Muscle layer of colon (tissue), 2 donors: ENCODE measurements around the gene CXorf58.
"Not testable (repeated sequence)": the region's sequence is repeated elsewhere in the genome, so short reads cannot be mapped to it uniquely, and the experiment has no call there.

Experiments
- H3K27ac ChIP-seq: one replicate; pipeline ENCODE4 v1.7.0; 2013; ENCODE audit warnings: low read depth, mild to moderate bottlenecking, low read length, moderate library complexity
- H3K27me3 ChIP-seq, 2 donors: one replicate each; pipeline ENCODE4 v1.7.0; 2013; ENCODE audit warnings: low read length in 2 of 2, mild to moderate bottlenecking in 2 of 2; ENCODE audit not compliant: insufficient read depth in 2 of 2, control insufficient read depth in 1 of 2
- H3K36me3 ChIP-seq: one replicate; pipeline ENCODE4 v1.7.0; 2013; ENCODE audit warnings: mild to moderate bottlenecking, low read length; ENCODE audit not compliant: insufficient read depth
- H3K4me1 ChIP-seq: one replicate; pipeline ENCODE4 v1.7.0; 2013; ENCODE audit warnings: mild to moderate bottlenecking, low read length; ENCODE audit not compliant: insufficient read depth
- H3K4me3 ChIP-seq, 2 donors: one replicate each; pipeline ENCODE4 v1.7.0; 2013; ENCODE audit warnings: low read length in 2 of 2, low read depth in 1 of 2, mild to moderate bottlenecking in 1 of 2, moderate library complexity in 1 of 2
- H3K9ac ChIP-seq: one replicate; pipeline ENCODE4 v1.7.0; 2013; ENCODE audit warnings: low read length
- H3K9me3 ChIP-seq: one replicate; pipeline ENCODE4 v1.7.0; 2013; ENCODE audit warnings: mild to moderate bottlenecking, low read length
- donor health status: abdominal sarcoma.
- donor health status: Adenocarcinoma of cecum.

The CXorf58 gene

GRCh38 chrX:23885803-23886202 is 22.0 kb upstream of the CXorf58 start:
- H3K9ac ChIP-seq: no peak overlapping the region
- H3K36me3 ChIP-seq: no peaks in the 10 kb centered on the region
- H3K9me3 ChIP-seq: no peaks in the 10 kb centered on the region
- H3K27me3 ChIP-seq: peaks cover 0 to 6% of the 10 kb centered on the region in 2 donors
- H3K4me3 ChIP-seq: no peak overlapping the region
- H3K27ac ChIP-seq: no peak overlapping the region
- no peaks in the 10 kb centered on the region for H3K4me1 ChIP-seq

DNA sequence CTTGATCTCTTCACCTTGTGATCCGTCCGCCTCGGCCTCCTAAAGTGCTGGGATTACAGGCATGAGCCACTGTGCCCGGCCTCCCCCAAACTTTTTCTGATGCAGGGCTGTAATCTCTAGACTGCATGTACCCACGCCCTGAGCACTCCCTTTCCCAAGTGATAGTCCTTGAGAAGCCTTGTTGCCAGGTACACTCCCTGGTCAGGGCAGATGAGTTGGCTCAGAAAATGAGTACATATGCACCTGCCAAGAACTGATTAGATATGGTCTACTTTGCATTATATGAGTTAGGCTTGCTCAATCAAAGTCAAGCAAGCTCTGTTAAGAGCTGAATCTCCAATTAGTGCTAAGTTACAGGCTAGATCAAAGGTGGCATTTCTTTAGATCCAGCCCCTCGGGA is 20.4 kb upstream of the CXorf58 start:
- Histone ChIP-seq H3K27ac (no peak overlapping the region), H3K9ac (no peak overlapping the region), H3K9me3 (no peaks in the 10 kb centered on the region), H3K36me3 (no peaks in the 10 kb centered on the region), H3K4me3 (no peak overlapping the region), H3K4me1 (no peaks in the 10 kb centered on the region), H3K27me3 (peaks cover 0 to 6% of the 10 kb centered on the region in 2 donors)

DNA sequence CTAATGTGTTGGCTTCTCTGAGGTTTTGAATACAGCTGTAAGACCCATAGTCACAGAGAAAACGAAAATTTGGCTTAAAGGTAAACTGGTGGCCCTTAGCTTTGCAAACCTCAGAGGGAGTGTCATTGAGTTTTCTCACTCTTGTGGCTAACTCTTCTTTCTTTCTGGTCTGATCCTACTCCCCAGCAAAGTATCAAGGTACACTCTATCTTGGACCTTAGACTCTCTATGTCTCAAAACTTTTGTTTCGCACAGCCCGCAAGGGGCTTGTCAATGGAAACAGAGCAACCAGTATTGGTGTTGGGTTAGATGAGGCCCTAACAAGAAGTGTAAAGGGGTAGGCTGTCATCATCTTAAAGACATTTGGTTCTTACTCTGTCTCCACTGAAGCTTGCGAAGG is 19.9 kb upstream of the CXorf58 start:
- Histone ChIP-seq H3K36me3 (no peaks in the 10 kb centered on the region), H3K9ac (no peak overlapping the region), H3K4me3 (no peak overlapping the region)

GRCh38 chrX:23888887-23889501 is 18.8 kb upstream of the CXorf58 start:
- H3K4me3 ChIP-seq: no peak overlapping the region

More for the DNA sequence above, 19.9 kb upstream of the CXorf58 start:
- H3K9me3 ChIP-seq: no peaks in the 10 kb centered on the region
- no peaks in the 10 kb centered on the region for H3K4me1 ChIP-seq
- H3K27me3 ChIP-seq: peaks cover 0 to 6% of the 10 kb centered on the region in 2 donors
- no peak overlapping the region for H3K27ac ChIP-seq

GRCh38 chrX:23890933-23891332 is 16.9 kb upstream of the CXorf58 start:
- H3K9ac ChIP-seq: no peak overlapping the region
- H3K27ac ChIP-seq: no peak overlapping the region
- no peaks in the 10 kb centered on the region for H3K4me1 ChIP-seq
- no peaks in the 10 kb centered on the region for H3K9me3 ChIP-seq
- no peaks in the 10 kb centered on the region for H3K36me3 ChIP-seq
- no peak overlapping the region for H3K4me3 ChIP-seq
- H3K27me3 ChIP-seq: peaks cover 0 to 6% of the 10 kb centered on the region in 2 donors

More at GRCh38 chrX:23888887-23889501, 18.8 kb upstream of the CXorf58 start:
- H3K9ac ChIP-seq: no peak overlapping the region
- no peak overlapping the region for H3K27ac ChIP-seq
- no peaks in the 10 kb centered on the region for H3K4me1 ChIP-seq
- no peaks in the 10 kb centered on the region for H3K36me3 ChIP-seq
- H3K9me3 ChIP-seq: no peaks in the 10 kb centered on the region
- peaks cover 0 to 6% of the 10 kb centered on the region in 2 donors for H3K27me3 ChIP-seq

- H3K36me3 ChIP-seq, H3K4me1 ChIP-seq, H3K9me3 ChIP-seq, H3K27me3 ChIP-seq, H3K4me3 ChIP-seq, H3K27ac ChIP-seq, H3K9ac ChIP-seq: not testable (repeated sequence)
Measured at GRCh38 chrX:23894993-23895392, 12.8 kb upstream of the CXorf58 start.

DNA sequence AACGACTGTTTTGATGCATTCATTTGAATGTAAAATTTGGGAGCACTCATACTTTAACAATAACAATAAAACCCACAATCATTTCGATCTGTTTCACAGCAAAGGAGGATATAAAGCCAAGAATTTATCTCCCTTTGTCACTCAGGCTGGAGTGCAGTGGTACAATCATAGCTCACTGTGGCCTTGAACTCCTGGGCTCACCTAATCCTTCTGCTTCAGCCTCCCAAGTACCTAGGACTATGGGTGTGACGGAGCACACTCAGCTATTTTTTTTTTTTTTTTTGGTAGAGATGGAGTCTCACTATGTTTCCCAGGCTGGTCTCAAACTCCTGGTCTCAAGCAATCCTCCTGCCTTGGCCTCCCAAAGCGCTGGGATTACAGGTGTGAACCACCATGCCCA is 11.3 kb upstream of the CXorf58 start:
- not testable (repeated sequence) for H3K27ac ChIP-seq

GRCh38 chrX:23896981-23897380 is 10.8 kb upstream of the CXorf58 start:
- H3K4me1 ChIP-seq: no peaks in the 10 kb centered on the region
- H3K27ac ChIP-seq: no peak overlapping the region
- H3K4me3 ChIP-seq: no peak overlapping the region
- H3K9me3 ChIP-seq: no peaks in the 10 kb centered on the region
- H3K36me3 ChIP-seq: no peaks in the 10 kb centered on the region
- H3K9ac ChIP-seq: no peak overlapping the region
- no peaks in the 10 kb centered on the region for H3K27me3 ChIP-seq

More for the DNA sequence above, 11.3 kb upstream of the CXorf58 start:
- not testable (repeated sequence) for H3K9ac ChIP-seq, H3K36me3 ChIP-seq, H3K4me3 ChIP-seq, H3K4me1 ChIP-seq, H3K9me3 ChIP-seq, H3K27me3 ChIP-seq

DNA sequence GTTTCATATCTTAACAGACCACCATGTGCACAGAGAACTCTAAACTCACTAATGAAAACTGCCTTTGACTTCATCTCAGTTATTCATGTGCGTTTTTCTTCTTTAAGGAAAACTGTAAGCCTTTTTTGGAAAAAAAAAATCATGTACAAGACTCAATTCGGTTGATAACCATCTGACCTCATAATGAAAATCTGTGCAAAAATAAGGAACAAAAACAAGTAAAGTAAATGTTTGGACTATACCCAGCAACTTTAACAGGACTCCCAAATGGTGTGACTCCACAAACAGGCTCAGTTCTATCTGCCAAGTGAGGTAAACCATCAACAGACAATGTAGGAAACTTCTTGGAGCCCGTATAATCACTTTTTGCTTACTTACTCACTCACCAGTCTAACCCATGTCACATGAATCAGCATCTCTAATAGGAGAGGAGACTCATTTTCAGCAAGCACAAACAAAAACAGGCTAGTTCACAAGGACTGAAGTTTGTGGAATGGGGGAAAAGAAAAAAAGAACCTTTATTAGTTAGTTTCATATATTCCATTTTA is 9.3 kb upstream of the CXorf58 start:
- Histone ChIP-seq H3K4me1 (no peaks in the 10 kb centered on the region), H3K4me3 (no peak overlapping the region), H3K27ac (no peak overlapping the region), H3K9ac (no peak overlapping the region), H3K36me3 (no peaks in the 10 kb centered on the region), H3K9me3 (no peaks in the 10 kb centered on the region), H3K27me3 (no peaks in the 10 kb centered on the region)

DNA sequence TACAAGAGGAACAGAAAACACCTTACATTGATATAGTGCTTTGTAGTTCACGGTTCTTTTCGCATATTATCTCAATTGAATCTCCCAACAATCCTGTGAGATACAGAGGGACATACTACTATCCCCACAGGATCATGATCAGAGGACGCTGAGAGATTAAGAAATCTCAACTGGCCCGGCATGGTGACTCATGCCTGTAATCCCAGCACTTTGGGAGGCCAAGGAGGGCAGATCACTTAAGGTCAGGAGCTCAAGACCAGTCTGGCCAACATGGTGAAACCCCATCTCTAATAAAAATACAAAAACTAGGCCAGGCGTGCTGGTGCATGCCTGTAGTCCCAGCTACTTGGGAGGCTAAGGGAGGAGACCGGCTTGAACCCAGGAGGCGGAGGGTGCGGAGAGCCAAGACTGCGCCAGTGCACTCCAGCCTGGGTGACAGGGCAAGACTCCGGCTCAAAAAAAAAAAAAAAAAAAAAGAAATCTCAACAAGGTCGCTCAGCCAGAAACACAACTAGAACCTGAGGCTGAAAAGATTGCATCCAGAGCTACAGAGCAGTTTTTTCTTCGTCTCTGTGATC is 7.5 kb upstream of the CXorf58 start:
- Histone ChIP-seq H3K4me3 (no peak overlapping the region), H3K4me1 (no peaks in the 10 kb centered on the region), H3K27me3 (no peaks in the 10 kb centered on the region), H3K27ac (no peak overlapping the region), H3K9ac (no peak overlapping the region), H3K36me3 (no peaks in the 10 kb centered on the region), H3K9me3 (no peaks in the 10 kb centered on the region)

DNA sequence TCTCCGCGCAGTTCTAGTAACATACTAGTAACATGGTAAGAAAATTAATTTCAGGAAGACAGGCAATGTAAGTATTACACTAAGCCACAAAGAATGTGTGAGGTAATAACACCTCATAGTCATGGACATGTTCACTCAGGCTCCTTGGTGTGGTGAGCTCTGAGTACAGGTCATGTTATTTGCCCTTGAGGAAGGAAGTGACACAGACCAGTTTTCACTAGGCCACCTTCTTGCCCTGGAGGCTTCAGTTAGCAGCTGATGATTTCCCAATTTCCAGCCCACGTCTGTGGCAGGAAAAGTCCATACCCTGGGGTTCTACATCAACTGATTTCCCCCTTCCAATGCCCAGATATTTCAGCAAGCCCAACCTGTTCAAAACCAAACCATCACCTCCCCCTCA is 6.7 kb upstream of the CXorf58 start:
- H3K27ac ChIP-seq: no peak overlapping the region
- no peaks in the 10 kb centered on the region for H3K9me3 ChIP-seq
- H3K9ac ChIP-seq: no peak overlapping the region
- H3K4me1 ChIP-seq: no peaks in the 10 kb centered on the region
- H3K4me3 ChIP-seq: no peak overlapping the region
- H3K27me3 ChIP-seq: no peaks in the 10 kb centered on the region
- H3K36me3 ChIP-seq: no peaks in the 10 kb centered on the region

GRCh38 chrX:23901805-23902204 is 6.0 kb upstream of the CXorf58 start:
- H3K27ac ChIP-seq: no peak overlapping the region
- no peaks in the 10 kb centered on the region for H3K36me3 ChIP-seq
- H3K9ac ChIP-seq: no peak overlapping the region
- no peaks in the 10 kb centered on the region for H3K9me3 ChIP-seq
- H3K27me3 ChIP-seq: no peaks in the 10 kb centered on the region
- peak overlapping the region in 1 of 2 donors; percentile 28 for H3K4me3 ChIP-seq
- peaks cover 3% of the 10 kb centered on the region for H3K4me1 ChIP-seq
